NCI-H128 (cell line): Measurements from ENCODE around the gene GPC6.

Source experiments
- DNase-seq: peaks from one replicate; lab custom pipeline; 2025; ENCODE audit not compliant: unreplicated experiment; lab: John Stamatoyannopoulos, UW

GPC6 gene

GRCh38 chr13:93727211-93728141 is 500.9 kb downstream of the GPC6 start:
- DNase-seq: no peak

- DNase-seq: no peak
These were observed 502.8 kb downstream of the GPC6 start for GRCh38 chr13:93729383-93729782.

- DNase-seq: no peak
These were observed 504.2 kb downstream of the GPC6 start for GRCh38 chr13:93730780-93731179.

- no peak for DNase-seq
These were observed 505.6 kb downstream of the GPC6 start for GRCh38 chr13:93732186-93732585.

- no peak for DNase-seq
These were observed 509.5 kb downstream of the GPC6 start for GRCh38 chr13:93736081-93736480.

GRCh38 chr13:93736909-93737308 is 510.3 kb downstream of the GPC6 start:
- no peak for DNase-seq

DNA sequence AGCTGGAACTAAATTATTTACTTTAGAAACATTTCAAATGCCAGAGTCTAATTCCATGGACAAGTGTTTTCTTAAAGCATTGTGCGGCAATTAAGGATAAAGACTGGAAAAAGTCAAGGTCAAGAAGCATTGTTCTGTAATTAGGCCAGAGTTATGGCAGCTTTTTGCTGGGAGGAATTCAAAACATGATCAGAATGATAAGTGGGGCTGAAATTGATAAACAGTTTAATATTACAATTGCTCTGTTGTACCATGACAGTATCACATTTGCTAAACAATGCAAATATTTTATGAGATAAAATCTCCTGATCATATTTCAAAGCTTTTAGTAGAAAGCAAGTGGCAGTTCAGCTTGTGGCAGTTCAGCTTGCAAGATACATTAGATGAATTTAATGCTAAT is 513.7 kb downstream of the GPC6 start:
- no peak for DNase-seq

DNA sequence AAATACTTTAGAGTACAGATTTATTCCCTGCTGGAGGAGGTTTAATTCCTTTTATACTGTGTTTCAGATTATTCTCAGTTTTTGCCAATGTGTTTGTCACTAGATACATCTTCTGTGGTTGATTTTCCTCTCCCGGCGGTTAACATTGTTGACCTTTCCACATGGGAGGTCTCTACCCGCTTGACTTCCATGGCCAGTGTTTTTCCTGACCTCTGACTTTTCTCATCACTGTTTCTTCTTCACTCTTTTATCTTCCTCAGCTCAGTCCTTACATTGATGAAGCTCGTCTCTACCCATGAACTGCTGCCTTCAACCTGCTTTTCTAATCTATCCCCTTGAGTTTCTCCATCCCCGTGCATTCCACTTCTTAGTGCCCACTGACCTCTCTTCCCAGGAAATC is 517.4 kb downstream of the GPC6 start:
- no peak for DNase-seq

DNA sequence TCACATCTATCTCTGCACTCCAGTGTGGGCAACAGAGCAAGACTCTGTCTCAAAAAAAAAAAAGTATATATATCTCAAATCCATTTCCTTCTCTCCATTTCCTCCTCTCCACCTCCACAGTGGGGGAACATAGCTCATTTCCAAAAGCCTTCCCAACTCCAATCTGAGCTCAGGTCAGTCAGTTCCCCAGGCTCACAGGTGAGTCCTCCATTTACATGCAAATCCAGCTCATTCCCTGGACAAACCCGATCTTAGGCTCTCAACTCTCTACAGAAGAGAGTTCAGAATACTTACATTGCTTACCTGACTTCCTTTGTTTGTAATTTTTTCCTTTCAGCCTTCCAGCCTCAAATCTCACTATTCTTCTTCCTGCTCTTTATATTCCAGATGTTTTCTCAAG is 518.3 kb downstream of the GPC6 start:
- DNase-seq: no peak

GRCh38 chr13:93745884-93746283 is 519.3 kb downstream of the GPC6 start:
- no peak for DNase-seq

- no peak for DNase-seq
These were observed 520.0 kb downstream of the GPC6 start for GRCh38 chr13:93746589-93746988.

DNA sequence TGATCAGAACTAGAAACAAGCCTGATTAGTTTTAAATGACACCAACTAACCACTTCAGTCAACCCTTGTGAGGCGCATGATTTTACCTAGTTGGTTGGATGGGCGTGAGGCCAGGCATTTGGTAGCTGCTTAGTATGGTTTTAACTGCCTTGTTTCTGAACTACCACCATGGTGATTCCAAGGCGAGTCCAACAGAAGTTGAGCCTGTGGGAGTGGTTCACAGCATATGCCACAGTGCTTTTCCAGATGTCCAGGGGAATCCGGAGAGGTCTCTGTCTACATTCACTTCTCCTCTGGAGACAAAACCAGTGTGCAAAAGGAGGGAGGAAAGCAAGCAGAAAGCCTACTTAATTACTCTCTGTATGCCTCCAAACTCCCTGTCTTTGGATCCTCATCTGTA is 524.1 kb downstream of the GPC6 start:
- DNase-seq: no peak

DNA sequence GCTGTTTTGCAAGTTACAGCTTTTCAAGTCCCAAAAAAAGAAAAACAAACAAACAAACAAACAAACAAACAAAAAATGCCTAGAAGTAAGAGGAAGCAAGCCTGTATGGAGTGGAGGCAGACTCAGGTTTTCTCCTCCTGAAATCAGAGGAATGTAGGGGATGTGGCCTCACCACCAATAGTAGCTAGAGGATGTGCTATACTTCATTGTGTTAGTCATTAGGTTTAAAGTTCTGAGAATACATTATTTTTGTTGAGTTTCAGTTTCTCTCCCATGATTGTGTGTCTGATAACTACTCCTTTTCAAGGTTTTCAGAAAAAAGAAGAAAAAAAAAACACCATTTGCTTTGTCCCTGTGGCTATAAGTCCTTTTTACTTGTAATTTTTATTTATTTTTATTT is 524.5 kb downstream of the GPC6 start:
- DNase-seq: no peak

GRCh38 chr13:93752541-93752940 is 525.9 kb downstream of the GPC6 start:
- DNase-seq: no peak

- DNase-seq: no peak
These were observed 527.0 kb downstream of the GPC6 start for GRCh38 chr13:93753639-93754038.

- DNase-seq: no peak
These were observed 528.7 kb downstream of the GPC6 start for GRCh38 chr13:93755341-93755740.

GRCh38 chr13:93758575-93758974 is 532.0 kb downstream of the GPC6 start:
- no peak for DNase-seq

DNA sequence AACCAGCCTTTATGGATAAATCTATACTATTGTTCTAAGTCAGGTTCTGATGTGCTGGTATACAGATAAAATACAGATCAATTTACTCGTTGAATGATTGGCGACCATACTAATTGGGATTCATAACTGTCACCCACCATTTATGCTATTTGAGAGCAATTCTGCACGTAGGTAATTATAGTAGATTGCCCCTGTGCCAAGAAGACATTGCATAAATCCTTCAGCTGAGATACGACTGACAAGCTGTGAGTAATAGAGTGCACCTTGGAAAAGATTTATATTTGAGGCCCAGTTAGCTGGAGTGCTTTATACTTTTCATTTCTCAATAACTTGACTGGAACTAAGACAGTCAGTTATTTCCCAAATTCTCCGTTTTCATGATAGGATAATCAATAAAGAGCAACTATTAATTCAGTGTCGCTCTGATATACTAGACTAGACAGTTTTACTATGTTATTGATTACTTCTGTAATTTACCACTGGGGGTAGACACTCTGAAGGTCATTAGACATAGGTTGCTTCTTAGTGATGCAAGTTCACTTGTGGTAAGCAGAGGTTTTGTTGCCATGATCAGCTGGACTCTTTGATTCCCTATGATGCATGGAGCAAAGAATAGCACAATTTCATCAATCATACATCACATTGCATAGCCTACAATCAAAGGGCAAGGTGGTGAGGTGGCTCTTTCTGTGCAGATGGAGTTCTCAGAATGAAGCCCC is 536.3 kb downstream of the GPC6 start:
- DNase-seq: no peak

GRCh38 chr13:93765062-93765461 is 538.5 kb downstream of the GPC6 start:
- DNase-seq: no peak

GRCh38 chr13:93765811-93766210 is 539.2 kb downstream of the GPC6 start:
- DNase-seq: no peak

GRCh38 chr13:93766719-93767118 is 540.1 kb downstream of the GPC6 start:
- DNase-seq: no peak

DNA sequence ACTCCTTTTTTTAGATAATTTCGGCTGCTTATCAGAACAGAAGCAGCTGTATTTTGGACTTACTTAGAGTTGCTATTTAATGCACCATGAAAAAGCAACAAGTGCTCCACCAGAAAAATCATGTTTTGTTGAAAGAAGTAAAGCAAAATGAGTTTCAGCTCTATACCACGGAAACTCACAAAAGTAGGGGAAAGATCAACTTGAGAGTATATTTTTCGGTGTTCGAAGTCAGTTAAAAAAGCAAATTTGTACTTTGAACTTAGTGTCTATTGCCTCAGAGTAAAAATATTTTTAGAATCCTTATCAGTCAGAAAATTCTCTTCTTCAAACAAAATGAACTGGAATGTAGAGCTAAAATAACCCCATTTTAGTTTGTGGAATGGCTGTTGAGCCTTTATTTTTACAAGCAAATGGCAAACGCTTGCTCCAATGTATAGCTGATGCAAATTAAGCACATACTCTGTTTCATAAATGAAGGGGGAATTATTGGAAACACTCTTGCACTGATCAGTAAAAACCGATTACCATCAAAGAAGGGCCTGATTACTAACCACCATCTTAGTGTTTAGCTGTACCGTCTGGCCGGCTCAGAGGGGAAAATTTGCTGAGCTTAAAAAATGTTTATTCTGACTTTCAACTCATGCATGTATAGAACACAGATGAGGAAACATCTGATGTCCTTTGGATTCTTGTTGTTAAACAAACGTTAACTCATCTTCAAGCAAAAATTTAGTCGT is 540.7 kb downstream of the GPC6 start:
- no peak for DNase-seq
